Tibial artery (tissue), 4 donors: ENCODE results near the gene C16orf46.

Experiments
- DNase-seq, 2 donors: peaks; one replicate each; pipeline ENCODE4 v3.0.0-alpha.2; 2019
- H3K27ac ChIP-seq, 2 donors: fragments of 200-600 bp; sonication (generic) in 1 of 2; 1 replicate in 1 of 2; 2 replicates in 1 of 2; pipeline ENCODE4 v1.5.1; 2018 to 2019; ENCODE audit warnings: mild to moderate bottlenecking in 1 of 2
- H3K27me3 ChIP-seq, 2 donors: fragments of 200-600 bp; sonication (generic) in 1 of 2; one replicate each; pipeline versions ENCODE4 v1.5.1 to v1.6.0; 2016 to 2019
- H3K36me3 ChIP-seq, 3 donors: fragments of 200-600 bp; sonication (generic) in 2 of 3; one replicate each; pipeline ENCODE4 v1.5.1; 2016 to 2019; ENCODE audit warnings: mild to moderate bottlenecking in 2 of 3
- H3K4me1 ChIP-seq, 4 donors: fragments of 200-600 bp; sonication (generic) in 2 of 4; 1 replicate in 3 of 4; 2 replicates in 1 of 4; pipeline ENCODE4 v1.5.1; 2016 to 2019
- H3K4me3 ChIP-seq, 2 donors: fragments of 200-600 bp; sonication (generic) in 1 of 2; 1 replicate in 1 of 2; 2 replicates in 1 of 2; pipeline ENCODE4 v1.5.1; 2018 to 2019; ENCODE audit warnings: mild to moderate bottlenecking in 2 of 2
- H3K9me3 ChIP-seq, 3 donors: fragments of 200-600 bp; sonication (generic) in 1 of 3; one replicate each; pipeline ENCODE4 v1.5.1; 2016 to 2019
- intact Hi-C: fragments of 100-400 bp; cut with DNase I; formaldehyde crosslinking; loops from one replicate; pipeline ENCODE4 v1.15.0; 2023; ENCODE audit warnings: low total_unique reads
- TF ChIP-seq, protein P1 (sequence below), 2 experiments: fragments of 200-600 bp in 1 of 2; fragments of 450-650 bp in 1 of 2; IDR thresholded peaks; one replicate each; pipeline ENCODE4 v1.5.1; 2017 to 2019; ENCODE audit warnings: antibody characterized with exemption in 2 of 2, mild to moderate bottlenecking in 1 of 2, moderate library complexity in 1 of 2

The C16orf46 gene

DNA sequence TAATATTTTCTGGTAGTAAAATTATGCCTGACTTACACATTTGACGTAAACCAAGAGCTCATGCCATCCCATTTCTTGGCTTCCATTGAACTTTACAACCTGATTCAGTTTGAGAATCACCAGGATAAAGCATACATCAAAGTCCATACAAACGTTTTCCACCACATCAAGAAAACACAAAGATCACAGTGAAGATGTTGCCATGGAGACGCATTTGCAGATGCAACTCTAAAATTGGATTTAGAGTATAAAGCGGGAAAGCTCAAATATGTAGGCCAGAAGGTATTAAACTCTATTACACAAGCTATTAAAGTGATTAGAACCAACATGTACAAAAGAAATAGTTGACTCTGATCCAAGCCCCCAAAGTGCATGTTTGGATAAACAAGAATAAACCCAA lies 10.4 kb downstream of the C16orf46 start:
- no peak overlapping the region for H3K27ac ChIP-seq
- TF ChIP-seq, protein P1, sequence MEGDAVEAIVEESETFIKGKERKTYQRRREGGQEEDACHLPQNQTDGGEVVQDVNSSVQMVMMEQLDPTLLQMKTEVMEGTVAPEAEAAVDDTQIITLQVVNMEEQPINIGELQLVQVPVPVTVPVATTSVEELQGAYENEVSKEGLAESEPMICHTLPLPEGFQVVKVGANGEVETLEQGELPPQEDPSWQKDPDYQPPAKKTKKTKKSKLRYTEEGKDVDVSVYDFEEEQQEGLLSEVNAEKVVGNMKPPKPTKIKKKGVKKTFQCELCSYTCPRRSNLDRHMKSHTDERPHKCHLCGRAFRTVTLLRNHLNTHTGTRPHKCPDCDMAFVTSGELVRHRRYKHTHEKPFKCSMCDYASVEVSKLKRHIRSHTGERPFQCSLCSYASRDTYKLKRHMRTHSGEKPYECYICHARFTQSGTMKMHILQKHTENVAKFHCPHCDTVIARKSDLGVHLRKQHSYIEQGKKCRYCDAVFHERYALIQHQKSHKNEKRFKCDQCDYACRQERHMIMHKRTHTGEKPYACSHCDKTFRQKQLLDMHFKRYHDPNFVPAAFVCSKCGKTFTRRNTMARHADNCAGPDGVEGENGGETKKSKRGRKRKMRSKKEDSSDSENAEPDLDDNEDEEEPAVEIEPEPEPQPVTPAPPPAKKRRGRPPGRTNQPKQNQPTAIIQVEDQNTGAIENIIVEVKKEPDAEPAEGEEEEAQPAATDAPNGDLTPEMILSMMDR (IDR thresholded peaks at IDR 0.05) = no peak
- no peaks in the 10 kb centered on the region for H3K27me3 ChIP-seq
- no peaks in the 10 kb centered on the region for H3K4me1 ChIP-seq
- H3K9me3 ChIP-seq = no peaks in the 10 kb centered on the region
- no peak overlapping the region for H3K4me3 ChIP-seq
- intact Hi-C loops = no loop called here
- no peak for DNase-seq
- no peaks in the 10 kb centered on the region for H3K36me3 ChIP-seq

GRCh38 chr16:81061871-81062608 lies 15.0 kb downstream of the C16orf46 start:
- intact Hi-C loops = no loop called here
- Histone ChIP-seq H3K36me3 (no peaks in the 10 kb centered on the region), H3K4me3 (no peak overlapping the region), H3K9me3 (no peaks in the 10 kb centered on the region), H3K27me3 (no peaks in the 10 kb centered on the region), H3K27ac (no peak overlapping the region), H3K4me1 (no peaks in the 10 kb centered on the region)
- no peak for DNase-seq
- TF ChIP-seq, protein P1 (IDR thresholded peaks at IDR 0.05) = no peak

DNA sequence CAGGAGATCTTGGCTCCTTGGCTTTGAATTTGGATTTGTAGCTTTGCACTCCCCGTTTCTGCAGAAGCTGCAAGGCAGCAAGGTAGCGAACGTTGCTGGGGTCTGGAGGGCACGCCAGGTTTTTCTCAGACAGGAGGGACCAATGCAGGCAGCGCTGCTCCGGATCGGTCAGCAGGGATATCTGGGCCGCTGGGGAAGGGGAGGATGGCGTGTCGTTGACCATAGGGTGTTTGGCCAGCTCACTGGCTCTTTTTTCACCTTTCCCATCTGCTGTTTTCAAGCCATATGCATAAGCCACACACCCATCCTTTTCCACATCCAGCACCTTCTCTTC lies 15.8 kb downstream of the C16orf46 start:
- no peaks in the 10 kb centered on the region for H3K4me1 ChIP-seq
- H3K9me3 ChIP-seq = no peaks in the 10 kb centered on the region
- no peak for DNase-seq
- no peaks in the 10 kb centered on the region for H3K27me3 ChIP-seq
- TF ChIP-seq, protein P1 (IDR thresholded peaks at IDR 0.05) = no peak
- H3K27ac ChIP-seq = no peak overlapping the region
- H3K36me3 ChIP-seq = no peaks in the 10 kb centered on the region
- intact Hi-C loops = no loop called here
- H3K4me3 ChIP-seq = no peak overlapping the region

DNA sequence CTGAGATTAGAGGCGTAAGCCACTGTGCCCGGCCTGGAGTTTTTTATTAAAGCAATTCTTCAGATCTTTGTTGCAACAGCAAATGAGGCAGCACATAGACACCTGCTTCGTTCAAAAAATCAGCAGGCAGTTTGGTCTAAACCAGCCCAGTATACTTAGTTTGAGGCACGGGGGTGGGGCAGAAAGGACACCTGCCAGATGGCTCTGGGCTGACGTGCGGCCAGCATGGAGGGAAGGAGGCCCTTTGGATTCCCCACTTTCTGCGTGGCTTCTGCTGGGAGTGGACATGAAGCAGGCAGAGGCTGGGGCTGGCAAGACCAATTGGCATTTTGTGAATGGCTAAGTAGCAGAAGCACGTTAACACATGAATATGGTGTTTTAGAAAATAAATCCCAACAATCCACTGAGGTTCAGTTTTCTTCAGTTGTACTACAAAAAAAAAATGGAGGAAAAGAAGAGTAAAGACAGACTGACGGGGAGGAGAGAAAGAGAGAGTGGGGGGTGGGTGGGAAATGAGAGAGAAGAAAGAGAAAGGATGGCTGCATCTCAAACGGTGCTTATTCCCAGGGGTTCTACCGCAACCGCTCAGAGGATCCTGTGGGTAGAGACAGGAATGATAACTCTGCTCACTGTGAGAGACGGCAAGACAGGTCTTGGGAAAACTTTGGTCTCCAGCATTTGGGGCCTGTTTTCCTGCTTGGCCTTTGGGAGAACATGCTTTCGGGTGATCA lies 16.3 kb downstream of the C16orf46 start:
- Histone ChIP-seq H3K4me1 (no peaks in the 10 kb centered on the region), H3K36me3 (no peaks in the 10 kb centered on the region), H3K27ac (no peak overlapping the region), H3K9me3 (no peaks in the 10 kb centered on the region), H3K27me3 (no peaks in the 10 kb centered on the region), H3K4me3 (no peak overlapping the region)
- intact Hi-C loops = no loop called here
- no peak for DNase-seq
- TF ChIP-seq, protein P1 (IDR thresholded peaks at IDR 0.05) = no peak

- intact Hi-C loops = no loop called here
- Histone ChIP-seq H3K4me3 (no peak overlapping the region), H3K36me3 (no peaks in the 10 kb centered on the region), H3K9me3 (peaks cover 4 to 10% (median 10%) of the 10 kb centered on the region in 3 donors), H3K27me3 (no peaks in the 10 kb centered on the region), H3K27ac (no peak overlapping the region), H3K4me1 (no peaks in the 10 kb centered on the region)
- TF ChIP-seq, protein P1 (IDR thresholded peaks at IDR 0.05) = no peak
- no peak for DNase-seq
Measured at GRCh38 chr16:81053761-81054160, 23.3 kb downstream of the C16orf46 start.
